SH-SY5Y (cell line): ENCODE results near the gene DPH3.

Experiments
- GATA2 ChIP-seq: IDR thresholded peaks from 2 replicates; pipeline ENCODE4 v1.6.1; 2011; ENCODE audit warnings: mild to moderate bottlenecking, low read depth, low read length
- GATA3 ChIP-seq: IDR thresholded peaks from 2 replicates; pipeline ENCODE4 v1.6.1; 2011; ENCODE audit warnings: low read depth, mild to moderate bottlenecking, low read length, moderate library complexity

DNA sequence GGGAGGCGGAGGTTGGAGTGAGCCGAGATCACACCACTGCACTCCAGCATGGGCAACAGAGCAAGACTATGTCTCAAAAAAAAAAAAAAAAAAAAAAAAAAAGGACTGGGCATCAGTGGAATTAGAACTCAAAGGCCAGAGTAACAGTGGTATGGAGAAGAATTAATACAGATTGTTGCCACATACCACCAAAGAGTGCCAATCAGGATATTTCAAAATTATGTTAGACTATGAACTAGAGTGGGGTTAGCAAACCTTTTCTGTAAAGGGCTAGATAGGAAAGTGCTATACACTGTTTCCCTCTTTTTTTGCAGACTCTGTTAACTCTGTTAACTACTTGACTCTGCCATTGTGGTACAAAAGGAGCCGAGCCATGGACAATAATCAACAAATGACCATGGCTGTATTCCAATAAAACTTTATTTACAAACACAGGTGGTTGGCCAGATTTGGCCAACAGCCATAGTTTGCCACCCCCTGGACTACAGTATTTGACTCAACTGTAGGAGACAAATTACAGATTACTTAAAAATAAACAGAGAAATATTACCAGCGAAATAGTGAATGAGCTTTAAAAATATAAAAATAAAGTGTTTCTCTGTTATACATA lies 28.6 kb downstream of the DPH3 start:
- TF ChIP-seq GATA2 (no peak), GATA3 (no peak)
